ENCODE data around the gene CDKN2A.
A peak's percentile ranks its signal among the peaks of the same experiment; 100 is the strongest.

The CDKN2A gene

DNA sequence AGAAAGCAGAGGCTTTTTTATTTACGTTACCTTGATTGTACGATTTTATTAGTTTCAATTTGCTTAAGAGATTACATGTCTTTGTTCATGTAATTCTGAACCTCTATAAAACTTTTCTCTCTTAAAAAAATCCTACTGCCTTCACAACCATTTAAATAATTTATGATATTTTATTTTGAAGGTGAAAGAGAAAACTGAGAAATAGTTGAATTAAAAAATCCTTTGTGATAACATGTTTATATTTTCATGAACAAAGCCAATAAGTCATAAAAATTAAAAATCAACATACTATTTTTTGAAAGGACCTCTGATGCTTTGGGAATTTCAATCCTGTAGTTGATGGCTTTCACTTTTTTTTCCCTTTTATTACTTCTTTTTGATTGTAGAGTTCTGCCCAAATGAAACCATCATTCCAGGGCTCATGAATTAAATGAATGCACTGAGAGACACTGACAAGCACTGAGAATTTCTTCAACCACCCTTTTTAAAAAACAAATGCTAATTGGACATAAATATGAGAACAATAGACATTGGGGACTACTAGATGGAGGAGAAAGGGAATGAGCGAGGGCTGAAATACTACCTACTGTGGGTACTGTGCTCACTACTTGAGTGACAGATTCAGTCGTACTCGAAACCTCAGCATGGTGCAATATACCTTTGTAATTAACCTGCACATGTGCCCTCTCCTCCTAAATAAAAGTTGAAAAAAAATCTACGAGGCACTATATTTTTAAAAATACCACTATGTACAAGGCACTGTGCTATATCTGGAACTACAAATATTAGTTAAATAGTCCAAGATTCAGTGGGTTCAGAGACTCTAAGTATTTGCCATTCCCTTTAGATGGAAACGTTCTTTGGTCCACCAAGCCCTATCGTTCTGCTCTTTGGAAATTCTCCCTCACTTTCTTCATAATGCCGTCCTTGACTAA, 5.9 kb downstream of the CDKN2A start:
- Histone ChIP-seq H3K36me3 (peaks cover 7% of the 10 kb centered on the region), H3K27me3 (no peaks in the 10 kb centered on the region)
- no peak for DNase-seq

GRCh38 chr9:21985964-21986667, 8.1 kb downstream of the CDKN2A start:
- Histone ChIP-seq H3K27me3 (no peaks in the 10 kb centered on the region), H3K36me3 (peaks cover 7% of the 10 kb centered on the region)
- TF ChIP-seq, protein P1, sequence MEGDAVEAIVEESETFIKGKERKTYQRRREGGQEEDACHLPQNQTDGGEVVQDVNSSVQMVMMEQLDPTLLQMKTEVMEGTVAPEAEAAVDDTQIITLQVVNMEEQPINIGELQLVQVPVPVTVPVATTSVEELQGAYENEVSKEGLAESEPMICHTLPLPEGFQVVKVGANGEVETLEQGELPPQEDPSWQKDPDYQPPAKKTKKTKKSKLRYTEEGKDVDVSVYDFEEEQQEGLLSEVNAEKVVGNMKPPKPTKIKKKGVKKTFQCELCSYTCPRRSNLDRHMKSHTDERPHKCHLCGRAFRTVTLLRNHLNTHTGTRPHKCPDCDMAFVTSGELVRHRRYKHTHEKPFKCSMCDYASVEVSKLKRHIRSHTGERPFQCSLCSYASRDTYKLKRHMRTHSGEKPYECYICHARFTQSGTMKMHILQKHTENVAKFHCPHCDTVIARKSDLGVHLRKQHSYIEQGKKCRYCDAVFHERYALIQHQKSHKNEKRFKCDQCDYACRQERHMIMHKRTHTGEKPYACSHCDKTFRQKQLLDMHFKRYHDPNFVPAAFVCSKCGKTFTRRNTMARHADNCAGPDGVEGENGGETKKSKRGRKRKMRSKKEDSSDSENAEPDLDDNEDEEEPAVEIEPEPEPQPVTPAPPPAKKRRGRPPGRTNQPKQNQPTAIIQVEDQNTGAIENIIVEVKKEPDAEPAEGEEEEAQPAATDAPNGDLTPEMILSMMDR (IDR thresholded peaks at IDR 0.05; ENCODE audit: low read depth, low read length), result no peak

More for the DNA sequence above, 5.9 kb downstream of the CDKN2A start:
- H3K4me3 ChIP-seq (ENCODE audit: low read depth, low read length), result peak overlapping the region; percentile 50
- TF ChIP-seq, protein P1 (IDR thresholded peaks at IDR 0.05; ENCODE audit: low read depth, low read length), result no peak
- H3K9me3 ChIP-seq, result no peaks in the 10 kb centered on the region
- peaks cover 11% of the 10 kb centered on the region for H3K4me1 ChIP-seq

GRCh38 chr9:21984101-21984500, 10.1 kb downstream of the CDKN2A start:
- H3K9me3 ChIP-seq, result no peaks in the 10 kb centered on the region
- no peak overlapping the region for H3K4me3 ChIP-seq (ENCODE audit: low read depth, low read length)
- H3K4me1 ChIP-seq, result peaks cover 11% of the 10 kb centered on the region
- no peaks in the 10 kb centered on the region for H3K27me3 ChIP-seq
- no peaks in the 10 kb centered on the region for H3K36me3 ChIP-seq
- TF ChIP-seq, protein P1 (IDR thresholded peaks at IDR 0.05; ENCODE audit: low read depth, low read length), result no peak
- no peak for DNase-seq

More at GRCh38 chr9:21985964-21986667, 8.1 kb downstream of the CDKN2A start:
- H3K9me3 ChIP-seq, result no peaks in the 10 kb centered on the region
- H3K4me1 ChIP-seq, result peaks cover 11% of the 10 kb centered on the region
- H3K4me3 ChIP-seq (ENCODE audit: low read depth, low read length), result no peak overlapping the region
- no peak for DNase-seq

DNA sequence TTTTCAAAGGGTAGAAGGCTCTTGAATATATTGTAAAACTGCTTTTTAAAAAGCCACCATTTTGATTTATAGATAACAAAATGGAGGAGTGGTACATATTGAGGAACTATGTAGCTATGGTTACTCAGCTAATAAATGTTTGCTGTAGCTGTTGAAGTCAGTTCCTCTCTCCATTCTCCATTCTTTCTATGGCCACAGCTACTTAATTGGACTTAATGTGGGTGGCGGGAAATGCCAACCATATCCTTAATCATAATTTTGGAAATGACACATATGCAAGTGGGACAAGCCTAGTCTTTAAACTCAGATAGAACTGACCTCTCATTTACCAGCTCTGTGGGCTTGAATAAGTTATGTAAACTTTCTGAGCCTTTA, 10.6 kb downstream of the CDKN2A start:
- Histone ChIP-seq H3K27me3 (no peaks in the 10 kb centered on the region), H3K9me3 (no peaks in the 10 kb centered on the region), H3K4me3 (ENCODE audit: low read depth, low read length) (no peak overlapping the region), H3K36me3 (no peaks in the 10 kb centered on the region), H3K4me1 (peaks cover 11% of the 10 kb centered on the region)
- TF ChIP-seq, protein P1 (IDR thresholded peaks at IDR 0.05; ENCODE audit: low read depth, low read length), result no peak
- no peak for DNase-seq

- DNase-seq, result no peak
- Histone ChIP-seq H3K4me1 (peaks cover 11% of the 10 kb centered on the region), H3K9me3 (no peaks in the 10 kb centered on the region), H3K27me3 (no peaks in the 10 kb centered on the region), H3K4me3 (ENCODE audit: low read depth, low read length) (no peak overlapping the region), H3K36me3 (no peaks in the 10 kb centered on the region)
- TF ChIP-seq, protein P1 (IDR thresholded peaks at IDR 0.05; ENCODE audit: low read depth, low read length), result no peak
Measured at GRCh38 chr9:21982861-21983560, 11.2 kb downstream of the CDKN2A start.
